G401 (cell line): ENCODE data around the gene ASIC1. TPM values are rescaled to one million over a fixed set of nuclear protein-coding genes. Genes with fewer than 3 reads are reported as not detected.

ENCODE experiments used
- DNase-seq: peaks from one replicate; pipeline ENCODE4 v3.0.0-alpha.2; 2015; ENCODE audit warnings: low spot score
- in situ Hi-C: cut with HindIII; loops from 2 replicates; pipeline ENCODE4 v1.10.0; 2016; ENCODE audit warnings: low sequenced_read_pairs, mixed read lengths
- total RNA-seq: library from RNA; depleted of rRNA; stranded (reverse); fragments of >200 nt; shearing (Covaris generic); gene quantifications from 2 replicates; pipeline ENCODE4 v1.2.3, GENCODE V29; 2014

The ASIC1 gene
- total RNA-seq, 1 experiment from 2014 or later, result 13.1 TPM

GRCh38 chr12:50102131-50102531, 44.7 kb downstream of the ASIC1 start:
- peak; percentile 90 for DNase-seq
- in situ Hi-C loops, result no loop called here

GRCh38 chr12:50102646-50103309, 45.4 kb downstream of the ASIC1 start:
- in situ Hi-C loops, result no loop called here
- peak; percentile 24 for DNase-seq

GRCh38 chr12:50103351-50103750, 46.0 kb downstream of the ASIC1 start:
- in situ Hi-C loops, result no loop called here
- DNase-seq, result no peak

GRCh38 chr12:50103767-50104321, 46.4 kb downstream of the ASIC1 start, which contains the start of gene GPD1:
TSS of gene GPD1 (plus strand) at chr12:50104008. CDS start at chr12:50104051, 43 bp downstream.
- peak; percentile 86 for DNase-seq
- in situ Hi-C loops, result no loop called here

- DNase-seq, result no peak
- in situ Hi-C loops, result no loop called here
Observed at GRCh38 chr12:50104417-50105366, 47.3 kb downstream of the ASIC1 start.

- in situ Hi-C loops, result no loop called here
- DNase-seq, result no peak
Observed at GRCh38 chr12:50105913-50106450, 48.6 kb downstream of the ASIC1 start.

- in situ Hi-C loops, result no loop called here
- no peak for DNase-seq
Observed at GRCh38 chr12:50106907-50107306, 49.5 kb downstream of the ASIC1 start.

- in situ Hi-C loops, result no loop called here
- no peak for DNase-seq
Observed at GRCh38 chr12:50107416-50108268, 50.2 kb downstream of the ASIC1 start.

GRCh38 chr12:50109319-50109718, 51.9 kb downstream of the ASIC1 start:
- in situ Hi-C loops, result no loop called here
- DNase-seq, result no peak

- in situ Hi-C loops, result no loop called here
- DNase-seq, result no peak
Observed at GRCh38 chr12:50110127-50110761, 52.8 kb downstream of the ASIC1 start.

- in situ Hi-C loops, result no loop called here
Observed at GRCh38 chr12:50110762-50111351, 53.5 kb downstream of the ASIC1 start.

GRCh38 chr12:50111395-50111692, 53.9 kb downstream of the ASIC1 start:
- peak; percentile 42 for DNase-seq
- in situ Hi-C loops, result no loop called here

More at GRCh38 chr12:50110762-50111351, 53.5 kb downstream of the ASIC1 start:
- peak; percentile 90 for DNase-seq

GRCh38 chr12:50111693-50112455, 54.5 kb downstream of the ASIC1 start, which contains the start of gene COX14:
TSS of gene COX14 (plus strand) at chr12:50112236. CDS start at chr12:50120044, 7,808 bp downstream.
- in situ Hi-C loops, result no loop called here
- DNase-seq, result peak; percentile 100

GRCh38 chr12:50112456-50113218, 55.2 kb downstream of the ASIC1 start:
- no peak for DNase-seq
- in situ Hi-C loops, result no loop called here

GRCh38 chr12:50117057-50117622, 59.7 kb downstream of the ASIC1 start:
- in situ Hi-C loops, result no loop called here
- DNase-seq, result no peak

- in situ Hi-C loops, result no loop called here
- no peak for DNase-seq
Observed at GRCh38 chr12:50119387-50119786, 62.0 kb downstream of the ASIC1 start.
